HT-29 (cell line): Measurements from ENCODE around the gene HOXB8. TPM values are rescaled to one million over a fixed set of nuclear protein-coding genes. Genes with fewer than 3 reads are reported as not detected.

ENCODE experiments used
- DNase-seq: peaks from one replicate; pipeline ENCODE4 v3.0.0-alpha.2; 2015; ENCODE audit warnings: low spot score
- total RNA-seq: library from RNA; depleted of rRNA; stranded (reverse); fragments of >200 nt; shearing (Covaris generic); gene quantifications from 2 replicates; pipeline ENCODE4 v1.2.3, GENCODE V29; 2014

The HOXB8 gene
- total RNA-seq, 1 experiment from 2014 or later = 51.0 TPM

DNA sequence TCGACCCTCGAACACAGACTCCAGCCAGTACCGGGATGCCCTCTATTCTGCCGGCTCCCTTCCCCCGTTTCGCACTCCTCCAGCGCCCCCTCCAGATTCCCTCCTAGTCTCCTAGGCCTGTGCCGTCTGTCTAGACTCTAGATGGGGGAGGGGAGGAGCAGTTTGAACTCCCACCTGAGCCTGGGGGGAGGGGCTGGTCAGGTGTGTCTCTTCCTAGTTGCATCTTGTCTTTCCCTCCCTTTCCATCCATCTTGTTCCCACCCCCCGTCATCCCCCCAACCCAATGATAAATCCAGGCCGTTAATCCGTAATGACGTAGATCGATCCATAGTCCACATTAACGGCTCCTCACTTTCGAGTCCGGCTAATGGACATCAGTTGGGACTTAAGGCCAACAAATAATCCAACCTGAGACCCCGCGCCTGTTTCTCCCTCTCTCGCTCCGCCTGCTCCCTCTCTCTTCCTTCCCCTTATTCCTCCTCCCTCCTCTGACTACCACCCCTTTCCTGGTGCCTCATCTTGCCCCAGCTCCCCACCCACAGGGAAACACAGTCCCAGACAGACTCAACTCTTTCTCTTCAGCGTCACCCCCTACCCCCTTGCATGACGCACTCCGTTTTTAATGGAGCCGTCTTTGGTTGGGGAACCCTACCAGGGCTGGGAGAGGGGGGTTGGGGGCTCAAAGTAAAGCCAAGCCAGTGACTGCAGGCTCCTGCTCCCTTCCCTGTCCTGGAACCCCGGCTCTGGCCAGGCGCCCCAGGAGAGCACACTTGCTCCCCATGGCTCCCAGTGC, 18.2 kb downstream of the HOXB8 start:
- DNase-seq = peak; percentile 75

DNA sequence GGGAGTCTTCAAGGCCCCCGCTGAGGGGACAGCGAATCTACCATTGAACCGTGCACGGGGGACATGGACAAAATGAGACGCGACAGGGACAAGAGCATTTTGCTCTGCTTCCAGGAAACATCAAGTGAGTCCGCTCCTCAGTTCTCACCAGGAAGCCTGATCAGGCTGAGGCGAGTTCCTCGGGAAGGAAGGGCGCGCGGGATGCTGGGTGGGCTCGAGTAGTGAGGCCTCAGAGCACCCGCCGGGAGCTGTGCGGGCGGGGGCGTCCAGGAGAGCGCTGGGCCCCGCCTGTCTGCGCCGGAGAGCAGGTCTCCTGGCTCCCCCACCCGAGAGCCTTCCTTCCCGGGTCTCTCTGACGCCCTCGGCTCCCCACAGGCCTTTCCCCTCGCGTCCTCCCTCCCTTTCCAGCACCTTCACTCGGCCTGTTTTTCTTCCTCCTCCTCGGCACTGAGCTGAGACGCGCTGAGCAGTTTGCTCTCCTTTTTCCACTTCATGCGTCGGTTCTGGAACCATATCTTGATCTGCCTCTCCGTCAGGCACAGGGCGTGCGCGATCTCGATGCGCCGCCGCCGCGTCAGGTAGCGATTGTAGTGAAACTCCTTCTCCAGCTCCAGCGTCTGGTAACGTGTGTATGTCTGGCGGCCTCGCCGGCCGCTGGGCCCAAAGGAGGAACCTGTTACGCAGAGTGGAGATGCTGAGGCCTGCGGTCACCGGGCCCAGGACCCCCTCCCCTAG, 18.9 kb downstream of the HOXB8 start:
- peak; percentile 76 for DNase-seq

- DNase-seq = no peak
Observed at GRCh38 chr17:48595278-48595999, 19.7 kb downstream of the HOXB8 start.

- DNase-seq = peak; percentile 72
Observed at GRCh38 chr17:48594538-48595277, 20.4 kb downstream of the HOXB8 start.

DNA sequence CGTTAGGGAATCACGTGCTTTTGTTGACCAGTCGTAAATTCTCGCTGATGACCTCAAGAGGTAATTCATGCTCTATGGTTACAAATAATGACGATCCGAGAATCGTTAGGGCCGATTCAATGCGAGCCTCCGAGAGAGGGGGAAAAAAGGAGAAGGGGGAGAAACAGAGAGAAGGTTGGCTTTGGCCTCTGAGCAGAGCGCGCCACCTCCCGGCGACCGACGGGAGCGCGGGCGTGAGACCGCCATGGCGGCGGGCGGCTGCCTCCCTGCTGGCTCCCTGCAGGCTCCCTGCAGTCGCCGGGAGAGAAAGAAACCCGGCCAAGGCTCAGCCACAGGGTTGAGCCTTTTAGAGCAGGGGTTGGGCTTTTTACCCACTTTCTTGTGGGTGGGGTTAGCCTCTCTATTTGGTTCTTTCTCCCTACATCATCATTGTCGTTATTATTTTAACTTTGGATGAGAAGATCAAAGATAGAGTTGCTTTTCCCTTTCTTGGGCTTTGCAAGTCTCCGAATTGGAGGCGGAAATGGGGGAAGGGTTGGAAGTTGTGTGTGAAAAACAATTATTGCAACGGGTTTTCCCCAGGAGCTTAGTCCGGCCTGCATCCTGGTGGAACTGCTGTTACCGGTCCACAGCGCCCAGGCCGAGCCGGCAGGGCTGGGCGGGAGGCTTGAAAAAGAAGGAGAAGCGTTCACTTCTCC, 21.1 kb downstream of the HOXB8 start:
- DNase-seq = no peak

GRCh38 chr17:48593126-48593829, 21.8 kb downstream of the HOXB8 start, which contains the start of gene HOXB5:
TSS of gene HOXB5 (minus strand) at chr17:48593779. CDS start at chr17:48593682, 97 bp downstream.
- no peak for DNase-seq

- DNase-seq = peak; percentile 64
Observed at GRCh38 chr17:48592577-48592976, 22.5 kb downstream of the HOXB8 start.

DNA sequence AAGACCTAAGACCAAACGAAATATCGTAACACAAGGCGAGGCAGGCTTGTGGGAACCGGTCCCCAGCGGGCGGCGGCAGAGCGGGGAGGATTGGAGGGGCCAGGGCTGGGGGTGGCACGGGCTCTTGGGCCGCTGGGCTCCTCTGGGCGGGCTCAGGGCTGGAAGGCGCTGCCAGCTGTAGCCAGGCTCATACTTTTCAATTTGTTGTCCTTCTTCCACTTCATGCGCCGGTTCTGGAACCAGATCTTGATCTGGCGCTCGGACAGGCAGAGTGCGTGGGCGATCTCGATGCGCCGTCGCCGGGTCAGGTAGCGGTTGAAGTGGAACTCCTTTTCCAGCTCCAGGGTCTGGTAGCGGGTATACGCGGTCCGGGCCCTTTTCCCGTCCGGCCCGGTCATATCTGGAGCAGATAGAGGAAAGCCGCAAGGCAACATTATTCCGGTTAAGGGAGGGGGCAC, 23.0 kb downstream of the HOXB8 start:
- no peak for DNase-seq

DNA sequence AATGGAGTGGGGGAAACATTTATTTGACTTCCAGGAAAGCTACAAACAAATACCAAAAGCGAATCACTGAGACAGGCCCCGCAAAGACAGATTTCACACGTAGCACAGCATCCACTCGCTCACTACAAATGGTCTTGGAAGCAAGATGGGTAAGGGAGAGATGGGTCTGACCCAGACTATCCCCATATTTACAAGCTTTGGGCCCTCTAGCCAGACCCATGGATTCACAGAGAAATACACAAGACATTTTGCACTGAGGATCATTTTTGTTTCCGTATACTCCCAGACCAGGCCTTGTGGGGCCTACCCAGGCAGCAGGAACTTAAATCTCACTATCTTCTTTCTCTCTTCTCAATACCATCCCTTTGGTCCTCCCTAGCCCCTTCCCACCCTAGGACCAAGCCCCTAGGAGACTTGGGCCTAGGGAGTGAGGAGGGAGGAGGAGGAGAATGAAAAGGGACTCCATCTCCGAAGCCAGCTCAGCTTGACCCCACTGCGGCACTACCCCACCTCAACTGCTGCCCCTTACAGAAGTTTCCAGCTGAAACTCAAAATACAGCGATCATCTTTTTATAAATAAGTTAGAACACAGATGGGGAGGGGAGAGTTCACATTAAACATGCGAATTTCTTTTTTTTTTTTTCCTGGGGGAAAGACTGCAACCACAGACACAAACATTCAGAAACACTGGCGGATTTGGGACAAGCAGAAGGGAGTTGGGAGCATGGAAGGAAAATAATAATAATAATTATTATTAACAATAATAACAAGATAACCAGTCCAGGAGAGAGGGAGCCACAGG, 23.6 kb downstream of the HOXB8 start:
- DNase-seq = peak; percentile 69

- peak; percentile 70 for DNase-seq
Observed at GRCh38 chr17:48590607-48591161, 24.4 kb downstream of the HOXB8 start.

- peak; percentile 71 for DNase-seq
Observed at GRCh38 chr17:48589831-48590606, 25.1 kb downstream of the HOXB8 start, which contains the start of gene HOXB3. TSS of gene HOXB3 (minus strand) at chr17:48590241. CDS start at chr17:48552474, 37,767 bp downstream.

GRCh38 chr17:48589060-48589830, 25.8 kb downstream of the HOXB8 start:
- peak; percentile 75 for DNase-seq

DNA sequence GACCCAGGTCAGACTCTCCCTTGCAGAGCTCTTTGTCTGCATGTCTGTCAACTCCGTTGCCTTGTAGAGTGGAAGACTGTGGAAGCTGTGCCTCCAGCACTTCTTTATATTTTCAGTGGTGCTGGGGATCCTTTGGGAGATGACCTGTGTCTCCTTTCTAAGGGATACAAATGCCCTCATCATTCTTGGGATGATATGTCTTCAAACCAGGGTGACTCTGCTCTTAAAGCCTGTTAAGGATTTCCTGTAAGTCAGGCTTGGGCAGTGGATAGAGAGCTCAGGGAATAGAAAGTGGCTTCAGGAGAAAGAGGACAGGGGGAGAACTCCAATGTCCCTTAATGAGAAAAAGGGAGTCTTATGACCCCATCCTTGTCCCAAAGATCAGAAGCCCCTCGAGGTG, 26.6 kb downstream of the HOXB8 start:
- peak; percentile 72 for DNase-seq

DNA sequence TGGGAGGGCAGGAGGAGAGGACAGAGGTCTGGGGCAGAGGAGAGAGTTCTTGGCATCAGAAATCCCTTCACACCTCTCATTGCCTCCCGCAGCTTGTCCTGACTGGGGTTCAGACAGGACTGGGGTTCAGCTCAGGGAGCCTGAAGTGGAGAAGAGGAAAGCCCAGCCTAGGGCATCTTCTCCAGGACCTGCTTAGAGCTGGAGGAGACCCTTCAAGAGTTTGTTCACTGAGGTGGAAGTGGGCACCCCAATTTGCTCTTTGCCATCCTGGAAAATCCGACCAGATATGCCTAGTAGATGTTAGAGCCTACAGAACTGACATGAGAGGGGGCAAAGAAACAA, 27.0 kb downstream of the HOXB8 start:
- no peak for DNase-seq

DNA sequence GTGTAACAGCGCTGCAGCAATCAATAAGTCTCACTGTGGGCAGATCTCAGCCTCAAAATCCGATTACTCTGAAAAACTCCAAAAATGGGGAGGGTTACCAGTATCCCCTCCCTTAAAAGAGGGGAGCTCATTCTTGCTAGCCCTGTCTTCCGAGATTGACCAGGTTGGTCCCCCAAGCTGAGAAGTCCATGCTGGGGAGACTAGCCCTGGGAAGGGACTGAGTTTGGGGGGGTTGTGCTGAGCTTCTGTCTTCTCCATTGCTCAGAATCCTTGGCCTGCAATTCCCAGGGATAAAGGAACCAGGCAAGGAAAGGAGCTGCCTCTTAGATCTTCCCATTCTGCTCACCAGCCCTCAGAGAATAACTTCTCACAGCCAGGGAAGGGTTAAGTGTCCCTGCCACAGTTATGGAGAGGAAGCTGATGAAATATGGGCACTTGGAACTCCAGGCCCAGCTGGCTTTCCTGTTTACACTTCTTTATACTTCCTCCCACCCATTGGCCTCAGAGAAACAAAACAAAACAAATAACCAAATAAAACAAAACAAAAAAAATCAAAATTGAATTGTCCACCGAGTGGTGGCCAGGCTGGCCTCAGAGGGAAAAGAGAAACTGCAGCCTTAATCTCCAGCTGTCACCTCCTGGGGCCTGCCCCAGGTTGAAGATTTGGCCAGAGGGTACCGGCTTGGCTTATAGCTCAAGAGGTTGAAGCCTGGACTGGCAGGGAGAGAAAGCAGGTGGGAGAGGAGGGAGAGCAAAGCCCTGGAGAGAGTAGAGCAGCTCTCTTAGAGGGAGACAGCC, 27.6 kb downstream of the HOXB8 start:
- DNase-seq = peak; percentile 74
